HUDEP-2 (cell line): ENCODE measurements around the gene PISD.

Source experiments
- DNase-seq, 76 experiments: peaks; one replicate each; lab custom pipeline; 2025; ENCODE audit not compliant: unreplicated experiment in 76 of 76; lab: John Stamatoyannopoulos, UW

Gene PISD

GRCh38 chr22:31626427-31627150, 35.4 kb downstream of the PISD start:
- peak in 74 of 76 experiments; percentile 55 to 96 (median 86) for DNase-seq

GRCh38 chr22:31625661-31626426, 36.2 kb downstream of the PISD start:
- DNase-seq, result peak in 53 of 76 experiments; percentile 3 to 73 (median 52)

GRCh38 chr22:31625257-31625640, 36.8 kb downstream of the PISD start:
- no peak for DNase-seq

GRCh38 chr22:31623592-31624304, 38.3 kb downstream of the PISD start:
- no peak for DNase-seq

GRCh38 chr22:31622980-31623379, 39.0 kb downstream of the PISD start:
- DNase-seq, result no peak

- DNase-seq, result no peak
Observed at GRCh38 chr22:31621507-31622124, 40.4 kb downstream of the PISD start.

GRCh38 chr22:31620756-31621480, 41.1 kb downstream of the PISD start:
- no peak for DNase-seq

- DNase-seq, result no peak
Observed at GRCh38 chr22:31619611-31620300, 42.3 kb downstream of the PISD start.

- DNase-seq, result no peak
Observed at GRCh38 chr22:31618471-31619176, 43.4 kb downstream of the PISD start.

GRCh38 chr22:31618057-31618456, 44.0 kb downstream of the PISD start:
- no peak for DNase-seq

- no peak for DNase-seq
Observed at GRCh38 chr22:31616315-31616980, 45.6 kb downstream of the PISD start.

GRCh38 chr22:31615940-31616314, 46.1 kb downstream of the PISD start:
- DNase-seq, result no peak

- DNase-seq, result no peak
Observed at GRCh38 chr22:31615491-31615860, 46.5 kb downstream of the PISD start.

GRCh38 chr22:31614781-31615490, 47.1 kb downstream of the PISD start:
- no peak for DNase-seq

- no peak for DNase-seq
Observed at GRCh38 chr22:31613904-31614296, 48.1 kb downstream of the PISD start.

- no peak for DNase-seq
Observed at GRCh38 chr22:31613286-31613903, 48.6 kb downstream of the PISD start.

- no peak for DNase-seq
Observed at GRCh38 chr22:31612891-31613285, 49.1 kb downstream of the PISD start.
